Measurements from ENCODE around the gene FCGBP. TPM values are rescaled to one million over a fixed set of nuclear protein-coding genes. Genes with fewer than 3 reads are reported as not detected.
"Not testable (repeated sequence)": the region's sequence is repeated elsewhere in the genome, so short reads cannot be mapped to it uniquely, and the experiment has no call there.

The FCGBP gene
- total RNA-seq, 4 donors from 2014 or later = 17.4 to 122 (median 72.1) TPM

DNA sequence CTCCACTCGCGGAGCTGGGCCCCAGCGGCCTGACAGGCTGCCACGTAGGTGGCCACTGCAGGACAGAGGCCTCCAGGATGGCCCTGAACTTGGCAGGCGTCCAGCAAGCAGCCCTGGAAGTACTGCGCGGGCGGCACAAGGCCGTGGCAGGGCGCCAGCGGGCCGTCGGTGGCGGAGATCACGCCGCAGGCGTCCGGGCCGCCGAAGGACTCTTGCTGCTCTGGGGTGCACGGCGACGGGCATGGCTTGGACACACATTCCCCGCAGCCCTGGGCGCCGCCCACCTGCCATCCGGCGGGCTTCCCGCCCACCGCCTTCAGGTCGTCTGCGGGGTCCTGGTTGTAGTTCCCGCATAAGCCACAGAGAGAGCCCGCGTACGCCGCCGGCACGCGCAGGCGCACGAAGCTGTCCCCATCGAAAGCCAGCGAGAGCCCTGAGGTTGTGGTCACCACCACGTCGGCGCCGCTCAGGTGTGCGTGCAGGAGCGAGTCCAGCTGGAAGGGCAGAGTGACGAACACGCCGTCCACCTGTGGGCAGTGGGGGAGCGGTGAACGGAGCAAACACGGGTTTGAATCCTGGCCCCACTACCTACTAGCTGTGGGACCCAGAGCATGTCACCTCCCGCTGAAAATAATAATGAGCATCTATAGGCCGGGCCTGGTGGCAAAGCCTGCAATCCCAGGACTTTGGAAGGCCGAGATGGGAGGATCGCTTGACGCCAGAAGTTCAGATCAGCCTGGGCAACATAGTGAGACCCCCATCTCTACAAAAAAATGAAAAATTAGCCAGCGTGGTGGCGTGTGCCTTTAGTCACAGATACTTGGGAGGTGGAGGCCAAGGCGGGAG, 42.6 kb downstream of the FCGBP start:
- not testable (repeated sequence) for H3K27ac ChIP-seq; H3K4me3 ChIP-seq; H3K36me3 ChIP-seq; DNase-seq (ENCODE audit: low spot score in 2 of 2); H3K9me3 ChIP-seq; H3K4me1 ChIP-seq
- WGBS, 2 donors = 43 to 45% methylated on average over 48 to 64 of the region's 64 CpGs
- peaks cover 0 to 10% of the 10 kb centered on the region in 2 donors for H3K27me3 ChIP-seq

DNA sequence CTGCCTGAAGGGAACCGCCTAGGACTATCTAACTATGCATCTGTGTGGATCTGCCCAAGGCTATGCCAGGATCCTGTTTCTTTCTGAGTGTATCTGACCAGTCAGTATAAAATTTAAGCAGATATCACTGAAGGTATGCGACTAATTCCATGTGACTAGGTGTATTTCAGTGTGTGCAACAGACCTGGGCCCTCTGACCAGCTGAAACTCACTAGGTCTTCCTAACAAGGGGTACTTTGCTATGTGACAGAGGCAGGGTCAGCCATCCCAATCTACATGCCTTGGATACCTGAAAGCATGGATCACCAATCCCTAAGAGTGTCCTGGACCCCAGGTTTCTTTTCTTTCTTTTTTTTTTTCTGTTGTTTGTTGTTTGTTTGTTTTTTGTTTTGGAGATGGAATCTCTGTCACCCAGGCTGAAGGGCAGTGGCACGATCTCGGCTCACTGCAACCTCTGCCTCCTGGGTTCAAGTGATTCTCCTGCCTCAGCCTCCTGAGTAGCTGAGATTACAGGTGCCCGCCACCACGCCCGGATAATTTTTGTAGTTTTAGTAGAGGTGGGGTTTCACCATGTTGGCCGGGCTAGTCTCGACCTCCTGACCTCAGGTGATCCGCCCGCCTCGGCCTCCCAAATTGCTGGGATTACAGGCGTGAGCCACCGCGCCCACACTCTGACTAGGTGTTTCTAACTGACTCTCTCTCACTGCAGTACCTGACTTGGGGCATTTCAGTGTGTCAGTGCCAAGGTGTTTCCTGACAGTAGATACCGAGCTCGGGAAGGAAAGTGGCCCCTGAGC, 43.5 kb downstream of the FCGBP start:
- TF ChIP-seq, protein P1, sequence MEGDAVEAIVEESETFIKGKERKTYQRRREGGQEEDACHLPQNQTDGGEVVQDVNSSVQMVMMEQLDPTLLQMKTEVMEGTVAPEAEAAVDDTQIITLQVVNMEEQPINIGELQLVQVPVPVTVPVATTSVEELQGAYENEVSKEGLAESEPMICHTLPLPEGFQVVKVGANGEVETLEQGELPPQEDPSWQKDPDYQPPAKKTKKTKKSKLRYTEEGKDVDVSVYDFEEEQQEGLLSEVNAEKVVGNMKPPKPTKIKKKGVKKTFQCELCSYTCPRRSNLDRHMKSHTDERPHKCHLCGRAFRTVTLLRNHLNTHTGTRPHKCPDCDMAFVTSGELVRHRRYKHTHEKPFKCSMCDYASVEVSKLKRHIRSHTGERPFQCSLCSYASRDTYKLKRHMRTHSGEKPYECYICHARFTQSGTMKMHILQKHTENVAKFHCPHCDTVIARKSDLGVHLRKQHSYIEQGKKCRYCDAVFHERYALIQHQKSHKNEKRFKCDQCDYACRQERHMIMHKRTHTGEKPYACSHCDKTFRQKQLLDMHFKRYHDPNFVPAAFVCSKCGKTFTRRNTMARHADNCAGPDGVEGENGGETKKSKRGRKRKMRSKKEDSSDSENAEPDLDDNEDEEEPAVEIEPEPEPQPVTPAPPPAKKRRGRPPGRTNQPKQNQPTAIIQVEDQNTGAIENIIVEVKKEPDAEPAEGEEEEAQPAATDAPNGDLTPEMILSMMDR (IDR thresholded peaks at IDR 0.05) = no peak
- TF ChIP-seq POLR2A (IDR thresholded peaks at IDR 0.05) (no peak), EP300 (IDR thresholded peaks at IDR 0.05) (no peak)
- no peak for DNase-seq (ENCODE audit: low spot score in 2 of 2)
- Histone ChIP-seq H3K4me1 (no peaks in the 10 kb centered on the region), H3K36me3 (no peaks in the 10 kb centered on the region), H3K9me3 (no peaks in the 10 kb centered on the region), H3K27ac (no peak overlapping the region), H3K27me3 (peaks cover 0 to 10% of the 10 kb centered on the region in 2 donors), H3K4me3 (no peak overlapping the region)
- 82 to 85% methylated on average over 17 of the region's 17 CpGs for WGBS, 2 donors

DNA sequence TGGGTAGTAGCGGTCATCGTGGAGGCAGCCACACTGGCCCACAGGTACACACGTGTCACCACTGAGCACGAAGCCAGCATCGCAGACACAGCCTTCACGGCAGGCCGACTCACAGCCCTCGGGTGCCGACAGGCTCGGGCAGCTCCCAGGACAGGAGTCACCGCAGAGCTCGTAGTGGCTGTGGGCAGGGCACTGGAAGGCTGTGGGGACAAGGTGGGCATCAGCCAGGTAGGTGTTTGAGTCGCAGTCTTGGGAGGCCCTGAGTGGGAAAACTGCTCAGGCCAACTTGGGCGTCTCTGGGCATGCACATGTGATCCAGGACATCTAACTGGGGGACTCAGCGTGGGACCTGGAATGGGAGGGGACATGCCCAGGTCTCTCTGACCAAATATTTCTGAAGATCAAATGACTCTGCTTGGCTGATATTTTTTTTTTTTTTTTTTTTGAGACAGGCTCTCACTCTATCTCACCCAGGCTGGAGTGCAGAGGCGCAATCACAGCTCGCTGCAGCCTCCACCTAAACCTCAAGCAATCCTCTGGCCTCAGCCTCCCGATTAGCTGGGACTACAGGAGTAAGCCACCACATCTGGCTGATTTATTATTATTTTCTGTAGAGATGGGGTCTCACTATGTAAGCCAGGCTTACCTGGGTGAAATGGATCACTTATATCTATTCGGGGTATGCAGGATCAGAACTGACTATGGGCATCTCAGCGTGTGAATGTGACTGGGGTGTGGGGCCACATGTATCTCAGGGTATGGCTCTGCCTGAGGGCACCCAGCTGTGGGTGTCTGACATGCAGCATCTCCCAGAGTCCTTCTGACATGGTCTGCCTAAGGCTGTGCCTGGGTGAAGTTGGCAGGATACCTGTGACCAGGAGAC, 44.3 kb downstream of the FCGBP start:
- not testable (repeated sequence) for H3K4me1 ChIP-seq; DNase-seq (ENCODE audit: low spot score in 2 of 2); H3K27ac ChIP-seq; H3K9me3 ChIP-seq; H3K4me3 ChIP-seq; H3K36me3 ChIP-seq
- WGBS, 2 donors = 92 to 94% methylated on average over 16 to 20 of the region's 20 CpGs
- H3K27me3 ChIP-seq = peaks cover 0 to 10% of the 10 kb centered on the region in 2 donors

DNA sequence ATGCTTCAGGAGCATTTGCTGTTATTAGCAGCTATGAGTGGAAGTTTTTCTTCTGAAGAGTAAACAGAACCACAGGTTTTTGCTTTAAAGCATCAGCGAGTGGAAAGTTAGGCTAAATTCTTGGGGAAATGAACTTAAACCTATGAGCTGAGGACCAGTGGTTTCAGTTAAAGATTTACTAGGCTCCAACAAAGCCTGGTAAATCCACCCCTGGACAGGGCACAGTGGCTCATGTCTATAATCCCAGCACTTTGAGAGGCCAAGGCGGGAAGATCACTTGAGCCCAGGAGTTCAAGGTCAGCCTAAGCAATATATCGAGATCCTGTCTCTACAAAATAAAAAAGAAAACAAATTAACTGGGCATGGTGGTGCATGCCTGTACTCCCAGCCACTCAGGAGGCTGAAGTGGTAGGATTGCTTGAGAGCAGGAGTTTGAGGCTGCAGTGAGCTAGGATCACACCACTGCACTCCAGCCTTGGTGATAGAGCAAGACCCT, 46.9 kb downstream of the FCGBP start:
- not testable (repeated sequence) for H3K27ac ChIP-seq; H3K4me1 ChIP-seq; DNase-seq (ENCODE audit: low spot score in 2 of 2); H3K4me3 ChIP-seq; H3K36me3 ChIP-seq; H3K9me3 ChIP-seq
- 70 to 93% methylated on average over 2 of the region's 3 CpGs for WGBS, 2 donors
- peaks cover 0 to 10% of the 10 kb centered on the region in 2 donors for H3K27me3 ChIP-seq

DNA sequence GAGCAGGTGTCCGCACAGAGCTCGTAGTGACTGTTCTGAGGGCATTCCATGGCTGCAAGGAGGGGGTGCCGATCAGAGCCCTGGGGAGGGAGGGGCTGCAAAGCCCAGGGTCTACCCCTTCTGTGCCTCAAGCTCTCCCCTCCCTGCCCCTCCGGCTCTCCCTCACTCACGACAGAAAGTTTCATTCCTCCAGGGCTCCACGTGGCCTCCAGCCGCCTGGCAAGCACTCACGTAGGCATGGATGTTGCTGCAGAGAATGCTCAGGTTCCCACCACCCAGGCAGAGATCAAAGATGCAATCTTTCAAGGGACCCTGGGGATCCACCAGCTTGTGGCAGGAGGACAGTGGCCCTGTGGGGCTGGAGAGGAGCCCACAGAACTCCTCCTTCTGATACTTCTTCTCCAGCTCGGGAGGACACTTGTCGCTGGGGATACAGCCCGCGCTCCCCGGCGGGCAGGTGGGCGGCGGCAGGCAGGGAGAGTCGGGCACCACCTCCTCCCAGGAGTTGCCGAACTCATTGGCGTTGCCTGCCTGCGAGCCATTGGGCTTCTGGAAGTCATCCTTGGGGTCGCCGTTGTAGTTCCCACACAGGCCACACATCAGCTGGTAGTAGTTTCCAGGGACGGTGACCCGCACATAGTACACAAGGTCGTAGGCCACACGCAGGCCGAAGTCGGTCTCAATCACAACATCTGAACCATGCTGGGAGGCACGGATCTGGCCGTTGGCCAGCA, 48.4 kb downstream of the FCGBP start:
- not testable (repeated sequence) for H3K9me3 ChIP-seq; DNase-seq (ENCODE audit: low spot score in 2 of 2); H3K36me3 ChIP-seq; H3K27me3 ChIP-seq; H3K4me3 ChIP-seq; H3K4me1 ChIP-seq; H3K27ac ChIP-seq
- 69 to 79% methylated on average over 12 to 15 of the region's 30 CpGs for WGBS, 2 donors

DNA sequence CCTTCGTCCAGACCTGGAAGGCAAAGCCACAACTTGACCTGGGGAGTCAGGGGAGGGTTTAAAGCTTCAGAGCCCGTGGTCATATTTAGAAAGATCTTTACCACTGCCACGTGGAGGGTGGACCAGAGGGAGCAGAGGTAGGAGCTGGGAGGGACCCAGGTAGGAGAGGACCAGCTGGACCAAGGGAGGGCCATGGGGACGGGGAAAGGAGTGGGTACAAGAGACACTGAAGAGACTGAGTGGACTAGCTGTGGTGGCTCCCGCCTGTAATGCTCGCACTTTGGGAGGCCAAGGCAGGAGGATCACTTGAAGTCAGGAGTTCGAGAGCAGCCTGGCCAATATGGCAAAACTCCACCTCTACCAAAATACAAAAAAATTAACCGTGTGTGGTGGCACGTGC, 49.7 kb downstream of the FCGBP start:
- H3K4me1 ChIP-seq; H3K27ac ChIP-seq; H3K4me3 ChIP-seq; H3K27me3 ChIP-seq; DNase-seq (ENCODE audit: low spot score in 2 of 2); H3K9me3 ChIP-seq; H3K36me3 ChIP-seq: not testable (repeated sequence)
- 71 to 73% methylated on average over 4 to 5 of the region's 9 CpGs for WGBS, 2 donors

Other genes with a start within 250 kb of the FCGBP start
- not detected for gene LGALS14, start 230.2 kb downstream of the FCGBP start, total RNA-seq
- not detected for gene CLC, start 196.6 kb downstream of the FCGBP start, total RNA-seq
- not detected for gene LEUTX, start 155.8 kb downstream of the FCGBP start, total RNA-seq
- gene DYRK1B, start 100.5 kb downstream of the FCGBP start, total RNA-seq = 10 to 100 TPM; 12.6 to 15.9 (median 13.1) TPM
- 100 to 1,000 TPM; 170 to 204 (median 177) TPM for gene FBL, start 88.3 kb downstream of the FCGBP start, total RNA-seq
- gene PSMC4, start 36.5 kb upstream of the FCGBP start, total RNA-seq = 10 to 100 TPM; 49.4 to 91.8 (median 69.5) TPM
- gene ZNF546, start 62.4 kb upstream of the FCGBP start, total RNA-seq = 10 to 100 TPM in 2 of 4 donors, 1 to 10 TPM in 2; 4.2 to 13.3 (median 9.0) TPM
- 10 to 100 TPM; 14.6 to 33.9 (median 17.0) TPM for gene ZNF780B, start 121.6 kb upstream of the FCGBP start, total RNA-seq
- 10 to 100 TPM in 3 of 4 donors, 1 to 10 TPM in 1; 9.6 to 15.7 (median 13.0) TPM for gene ZNF780A, start 156.3 kb upstream of the FCGBP start, total RNA-seq